HG03108 (cell line): ENCODE results near the gene FAM174B.
A peak's percentile ranks its signal among the peaks of the same experiment; 100 is the strongest.

Experiments
- ATAC-seq: cut with Tn5 transposase; IDR thresholded peaks from one replicate; pipeline ENCODE4 v1.9.1; 2021; ENCODE audit warnings: moderate library complexity; ENCODE audit not compliant: unreplicated experiment

Gene FAM174B

DNA sequence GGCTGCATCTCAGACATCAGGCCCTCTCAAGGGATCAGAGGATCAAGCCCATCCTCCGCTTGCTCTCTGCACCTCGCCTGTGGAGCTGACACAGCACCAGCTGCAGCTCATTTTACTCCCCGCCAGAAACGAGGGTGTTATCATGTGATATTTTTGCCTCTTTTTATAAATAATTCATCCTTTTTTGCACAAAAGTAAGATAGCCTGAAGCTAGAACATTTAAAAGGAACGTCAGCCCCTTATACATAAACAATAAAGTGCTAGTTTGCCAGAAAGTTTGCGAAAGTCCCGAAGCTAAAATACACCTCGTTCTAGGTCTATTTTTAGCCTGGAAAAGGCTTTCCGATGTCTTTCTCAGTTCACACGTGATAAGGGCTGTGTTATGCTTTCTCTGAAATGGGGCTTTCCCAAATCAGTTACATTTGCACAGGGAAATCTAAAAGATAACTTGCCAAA, 9.6 kb upstream of the FAM174B start:
- peak; percentile 39 for ATAC-seq

DNA sequence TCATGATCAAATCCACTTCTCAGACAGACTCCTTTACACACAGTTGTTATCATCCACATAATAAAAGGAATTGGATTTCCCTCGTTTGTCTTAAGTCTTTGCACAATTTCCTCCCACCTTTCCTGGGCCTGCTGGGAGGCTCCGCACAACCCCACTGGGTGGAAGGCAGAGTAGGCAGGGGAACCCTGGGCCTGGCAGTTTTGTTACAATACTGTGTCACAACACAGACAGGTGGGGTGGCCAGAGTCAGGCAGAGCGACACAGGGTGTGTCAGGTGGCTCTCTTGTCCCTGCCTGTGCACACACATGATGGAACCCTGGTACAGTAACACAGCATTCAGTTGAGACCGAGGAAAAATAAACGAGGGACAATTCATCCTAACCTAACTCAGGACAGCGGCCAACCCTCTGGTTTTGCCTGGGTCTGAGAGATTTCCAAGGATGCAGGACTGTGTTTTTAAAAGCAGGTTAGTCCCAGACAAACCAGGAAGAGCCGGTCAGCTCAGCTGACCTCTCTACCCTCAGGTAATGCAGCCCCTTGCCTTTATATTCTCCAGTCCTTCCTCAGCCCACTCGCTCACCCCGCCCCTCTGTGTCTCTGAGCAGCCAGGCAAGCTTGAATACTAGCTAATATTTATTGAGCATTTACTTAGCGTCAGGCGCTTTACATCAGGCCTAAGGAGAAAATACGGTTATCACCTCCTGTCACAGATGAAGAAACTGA, 8.8 kb upstream of the FAM174B start:
- ATAC-seq = no peak

DNA sequence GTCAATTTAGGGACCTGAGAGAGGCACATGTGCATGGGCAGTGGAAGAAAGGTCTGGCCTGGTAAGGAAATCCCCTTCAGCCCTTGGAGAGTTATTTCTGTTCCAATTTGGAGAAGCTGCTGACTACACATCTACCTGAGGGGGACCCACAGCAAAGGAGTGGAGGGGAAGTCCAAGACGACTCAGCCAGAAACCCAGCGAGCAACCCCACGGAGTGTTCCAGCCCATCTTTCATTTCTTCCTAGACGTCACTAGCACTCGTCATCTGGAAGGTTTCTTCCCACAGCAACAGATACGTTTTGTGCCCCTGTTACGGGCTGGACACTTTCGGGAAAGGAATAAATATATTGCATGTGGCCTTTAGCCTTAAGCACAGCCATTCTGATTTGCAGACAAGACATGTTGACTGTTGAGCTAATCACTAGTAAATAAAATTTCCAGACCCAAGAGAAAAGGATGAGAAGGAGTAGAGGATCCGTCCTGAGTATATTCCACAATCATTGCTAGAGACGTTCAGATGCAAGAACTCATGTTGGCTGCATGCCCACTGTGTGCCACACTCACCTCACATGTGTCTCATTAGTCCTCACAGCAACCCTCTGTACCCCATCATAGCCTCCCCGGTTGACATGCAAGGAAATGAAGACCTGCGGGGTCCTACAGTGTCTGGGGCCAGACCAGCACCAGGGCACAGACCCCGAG, 7.8 kb upstream of the FAM174B start:
- ATAC-seq = peak; percentile 48

DNA sequence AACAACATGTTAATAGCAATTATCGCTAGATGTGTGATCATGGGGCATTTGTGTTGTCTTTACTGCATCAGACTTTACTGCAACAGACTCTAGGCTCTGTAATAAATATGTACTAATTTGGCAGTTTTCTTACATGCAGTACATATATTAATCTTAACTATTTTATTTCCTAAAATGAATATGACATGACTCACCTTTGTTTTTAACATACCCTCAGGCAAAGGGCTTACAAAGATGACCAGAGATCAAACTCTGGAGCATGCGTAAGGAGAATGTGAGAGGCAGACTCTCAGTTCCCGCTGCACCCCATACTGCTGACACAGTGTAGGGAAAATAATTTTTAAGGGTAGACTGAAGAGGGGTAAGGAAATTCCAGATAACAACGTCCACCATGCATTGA, 7.2 kb upstream of the FAM174B start:
- peak; percentile 8 for ATAC-seq

DNA sequence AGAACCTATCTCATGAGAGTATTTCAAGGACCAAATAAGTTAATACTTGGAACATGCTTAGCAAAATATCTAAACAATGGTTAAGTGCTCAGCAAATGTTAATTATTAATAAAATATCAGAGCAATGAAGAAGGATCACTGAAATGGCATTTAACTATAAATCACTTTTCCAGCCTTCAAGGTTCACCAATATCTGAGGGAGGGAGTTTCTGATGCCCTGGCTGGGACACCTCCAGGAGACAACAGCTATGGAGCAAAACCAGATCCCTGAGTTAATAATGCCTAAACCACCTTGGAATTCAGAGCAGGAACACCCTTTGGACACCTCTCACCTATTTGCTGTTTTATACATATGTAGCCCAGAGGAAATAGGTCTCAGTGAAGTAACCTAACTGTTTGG, 6.4 kb upstream of the FAM174B start:
- ATAC-seq = no peak

DNA sequence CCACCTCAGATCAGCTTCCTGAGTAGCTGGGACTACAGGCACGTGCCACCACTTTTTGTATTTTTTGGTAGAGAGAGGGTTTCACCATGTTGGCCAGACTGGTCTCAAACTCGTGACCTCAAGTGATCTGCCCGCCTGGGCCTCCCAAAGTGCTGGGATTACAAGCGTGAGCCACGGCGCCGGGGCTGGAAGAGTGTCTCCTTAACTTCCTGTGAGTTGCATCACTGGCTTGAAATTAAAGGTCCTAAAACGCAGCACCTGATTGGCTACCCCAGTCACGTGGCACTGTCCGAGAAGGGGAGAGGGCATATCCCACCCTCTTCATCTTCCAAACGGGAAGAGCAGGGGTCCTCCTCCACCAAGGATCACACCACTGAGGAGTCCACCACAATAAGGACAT, 5.5 kb upstream of the FAM174B start:
- no peak for ATAC-seq

DNA sequence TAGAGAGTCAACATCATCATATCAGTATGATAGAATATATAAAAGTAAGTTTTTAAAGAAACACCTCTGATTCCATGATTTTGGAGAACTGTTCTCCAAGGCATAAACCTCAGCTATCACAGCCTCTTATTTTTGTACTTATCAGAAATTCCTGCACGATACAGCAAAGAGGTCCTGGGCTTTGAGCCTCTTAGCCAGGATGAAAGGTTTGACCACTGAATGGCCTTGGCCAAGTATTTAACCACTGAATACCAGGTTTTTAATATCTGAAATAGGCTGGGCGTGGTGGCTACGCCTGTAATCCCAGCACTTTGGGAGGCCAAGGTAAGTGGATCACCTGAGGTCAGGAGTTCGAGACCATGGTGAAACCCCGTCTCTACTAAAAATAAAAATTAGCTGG, 1.9 kb upstream of the FAM174B start:
- ATAC-seq = no peak

DNA sequence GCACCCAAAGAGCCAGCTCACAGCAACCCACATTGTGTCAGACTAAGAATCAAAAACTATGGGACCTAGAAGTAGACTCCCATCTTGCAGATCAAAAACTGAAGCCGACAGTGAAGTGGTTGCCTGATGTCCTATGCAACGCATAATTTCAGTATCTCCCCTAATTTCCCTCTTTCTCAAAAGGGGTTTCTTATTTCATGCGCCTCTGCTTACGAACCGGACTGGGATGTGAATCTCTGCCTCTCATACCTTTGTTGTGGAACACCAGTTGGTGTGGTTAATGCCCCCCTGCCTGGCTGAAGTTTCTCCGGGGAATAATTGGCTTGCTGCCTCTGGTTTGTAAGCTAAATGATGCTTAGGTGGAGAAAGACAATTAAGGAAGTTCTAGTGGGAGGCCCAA, 514 bp upstream of the FAM174B start:
- ATAC-seq = no peak

DNA sequence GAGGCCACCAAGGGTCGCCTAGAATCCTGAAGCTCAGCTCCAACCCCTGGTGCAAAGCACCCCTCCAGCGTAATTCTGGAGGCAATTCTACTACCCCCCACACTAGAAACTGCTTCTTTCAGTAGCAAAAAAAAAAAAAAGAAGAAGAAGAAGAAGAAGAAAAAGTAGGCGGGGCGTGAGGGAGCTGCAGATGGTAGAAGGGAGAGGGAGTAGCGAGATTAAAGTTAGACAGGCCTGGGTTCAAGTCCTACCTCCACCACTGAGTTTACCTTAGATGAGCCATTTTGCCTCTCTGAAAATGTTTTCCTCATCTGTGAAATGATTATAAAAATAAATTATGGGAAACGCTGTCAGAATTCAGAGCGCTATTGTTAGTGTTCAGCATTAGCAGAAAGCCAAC, 913 bp downstream of the FAM174B start:
- ATAC-seq = no peak

DNA sequence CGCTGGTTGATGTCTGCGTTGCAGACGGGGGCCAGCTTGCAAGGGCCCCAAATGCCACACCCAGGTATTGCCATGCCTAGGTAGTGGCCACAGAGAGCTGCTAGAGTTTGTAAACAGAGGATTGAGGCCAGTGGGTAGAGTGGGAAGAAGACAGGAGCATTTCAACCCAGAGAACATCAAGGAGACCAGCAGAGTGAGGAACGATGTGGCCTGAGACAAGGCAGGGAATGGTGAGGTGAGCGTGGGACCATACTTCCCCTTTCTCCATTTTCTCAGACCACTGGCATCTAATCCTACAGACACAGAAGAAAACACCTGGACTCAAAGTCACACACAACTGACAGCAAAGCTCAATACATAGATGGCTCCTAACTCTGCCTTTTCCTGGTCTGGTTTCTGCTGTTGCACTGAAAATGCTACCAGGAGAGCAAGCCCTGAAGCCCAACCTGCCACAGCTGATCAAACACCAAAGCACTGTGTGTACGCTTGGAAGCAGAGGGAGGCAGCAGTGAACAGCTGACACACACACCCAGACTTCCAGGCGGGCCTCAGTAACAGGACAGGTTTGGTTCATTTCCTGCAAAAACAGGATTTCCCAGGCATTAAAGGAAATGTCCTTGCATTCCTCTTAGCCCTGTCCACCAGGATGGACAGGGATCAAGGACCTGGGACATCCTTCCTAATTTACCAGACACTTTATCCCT, 1.6 kb downstream of the FAM174B start:
- ATAC-seq = no peak

DNA sequence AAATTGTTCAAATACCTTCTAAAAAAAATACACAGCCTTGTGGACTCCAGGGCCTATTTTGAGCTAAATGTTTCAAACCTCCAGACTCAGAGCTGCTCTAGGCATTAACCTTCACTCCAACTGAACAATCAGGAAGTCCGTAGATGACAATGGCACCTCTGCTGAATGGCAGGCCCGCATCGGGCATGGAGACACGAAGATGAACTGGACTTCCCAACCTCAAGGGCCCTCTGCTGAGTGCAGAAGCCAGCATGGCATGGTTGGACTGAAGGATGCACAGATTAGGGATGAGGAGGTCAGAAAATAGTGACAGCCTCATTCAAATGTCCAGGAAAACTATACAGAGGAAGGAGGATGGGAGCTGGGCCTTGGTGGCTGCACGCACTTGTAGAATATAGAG, 2.2 kb downstream of the FAM174B start:
- no peak for ATAC-seq

DNA sequence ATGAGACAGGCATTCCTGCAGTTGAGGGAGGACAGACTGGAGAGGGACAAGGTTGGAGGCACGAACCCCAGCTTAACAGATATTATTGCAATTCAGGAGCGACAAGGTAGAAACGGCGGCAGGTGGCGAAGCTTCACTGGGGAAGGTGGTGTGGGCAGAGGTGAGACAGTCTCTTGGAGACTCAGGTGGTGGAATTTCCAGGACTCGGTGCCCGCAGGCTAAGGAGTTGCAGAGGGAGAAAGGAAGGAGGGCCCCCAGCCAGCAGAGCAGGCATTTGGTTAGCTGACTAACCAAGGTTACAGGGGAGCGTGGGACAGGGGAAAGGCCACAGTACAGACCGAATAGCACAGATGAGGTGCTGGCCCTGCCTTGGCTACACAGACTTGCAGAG, 3.0 kb downstream of the FAM174B start:
- no peak for ATAC-seq

DNA sequence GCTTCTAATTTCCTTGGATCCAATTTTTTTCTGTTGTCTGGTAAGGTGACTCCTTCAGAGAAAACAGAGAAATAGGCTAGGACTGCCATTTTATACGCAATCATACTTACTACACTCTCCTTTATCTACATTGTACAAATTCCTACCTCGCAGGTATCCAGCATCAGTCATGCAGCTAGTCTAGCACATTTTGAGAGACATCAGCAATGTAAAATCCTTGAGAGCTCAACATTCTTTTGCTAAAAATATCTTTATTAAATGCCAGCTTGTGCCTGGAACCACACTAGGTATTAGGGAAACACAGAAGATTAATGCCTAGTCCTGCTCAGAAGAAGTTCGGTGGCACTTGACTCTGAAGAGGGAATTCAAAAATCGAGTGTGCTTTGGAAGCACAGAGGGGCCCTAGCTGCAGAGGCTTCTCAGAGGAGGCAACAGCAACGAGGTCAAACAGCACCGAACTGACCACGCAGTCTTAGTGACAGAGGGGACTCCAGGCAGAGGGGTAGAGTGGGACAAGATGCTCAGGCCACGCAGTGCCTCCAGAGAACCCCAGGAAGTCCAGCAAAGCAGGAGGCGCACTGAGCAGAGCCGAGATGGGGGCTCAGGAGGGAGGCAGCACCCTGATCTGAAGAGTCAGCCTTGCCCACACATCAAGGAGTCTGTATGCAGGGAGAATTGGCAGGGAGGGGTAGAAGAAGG, 3.5 kb downstream of the FAM174B start:
- no peak for ATAC-seq

DNA sequence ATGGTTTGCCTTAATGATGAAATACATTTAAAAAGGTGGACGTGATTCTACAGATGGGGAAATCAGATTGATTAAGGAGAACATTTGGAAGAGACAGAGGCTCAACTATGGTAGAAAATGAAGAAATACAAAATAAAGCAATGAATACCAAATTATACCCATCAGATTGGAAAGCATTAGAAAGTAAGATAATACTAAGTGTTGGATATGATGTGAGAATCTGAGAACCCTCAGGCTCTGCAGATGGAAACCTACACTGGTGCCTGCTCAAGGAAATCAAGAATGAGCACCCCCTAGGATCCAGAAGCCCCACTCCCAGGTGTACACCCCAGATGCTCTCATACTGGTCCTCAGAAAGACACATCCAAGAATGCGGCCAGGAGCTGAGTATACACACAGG, 4.6 kb downstream of the FAM174B start:
- ATAC-seq = no peak

DNA sequence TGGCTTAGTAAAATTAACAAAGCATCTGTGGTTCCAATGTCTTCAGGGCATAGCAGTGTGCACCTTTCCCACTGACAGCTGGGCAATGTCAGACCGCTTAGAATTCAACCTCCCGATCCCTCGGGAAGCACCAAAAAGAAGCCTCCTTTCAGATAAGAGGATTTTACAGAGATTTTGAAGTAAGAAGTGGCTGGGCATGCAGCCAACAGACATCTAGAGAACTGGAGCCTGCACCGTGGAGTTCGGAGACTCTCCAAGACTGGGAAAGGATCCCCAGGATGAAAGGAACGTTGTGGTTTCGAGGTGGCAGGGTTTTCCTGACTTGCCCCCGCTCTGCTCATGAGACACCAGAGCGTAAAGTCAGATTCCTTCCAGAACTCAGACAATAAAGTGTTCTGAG, 5.3 kb downstream of the FAM174B start:
- no peak for ATAC-seq

DNA sequence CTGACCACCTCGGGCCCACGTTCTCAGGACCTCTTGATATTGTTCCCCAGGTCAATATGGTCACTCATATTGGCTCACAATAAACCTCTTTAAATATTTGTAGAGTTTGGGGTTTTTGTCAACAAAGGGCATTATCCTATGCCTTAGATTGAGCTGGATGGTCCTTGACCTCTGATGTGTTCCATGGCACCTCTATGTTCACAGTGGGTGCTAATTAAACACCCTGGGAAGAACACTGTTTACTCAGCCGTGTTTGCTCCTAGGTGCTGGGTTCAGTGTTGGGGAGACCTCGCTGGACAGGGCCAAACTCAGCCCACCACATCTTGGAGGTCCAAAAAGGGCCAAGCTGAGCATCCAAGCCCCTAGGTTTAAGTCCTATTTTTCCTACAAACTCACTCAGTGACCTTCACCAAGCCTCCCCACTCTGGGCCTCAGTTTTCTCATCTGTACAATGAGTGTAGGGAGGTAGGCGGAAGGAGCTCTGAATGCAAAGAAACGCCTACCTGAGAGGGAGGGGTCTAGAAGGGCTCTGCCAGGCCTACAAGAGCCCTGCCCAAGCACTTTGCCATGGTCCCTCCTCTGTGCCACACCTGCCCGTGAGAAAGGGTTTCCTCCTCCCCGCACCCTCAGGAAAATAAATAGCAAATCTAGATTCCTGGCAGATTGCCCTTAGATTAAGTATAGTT, 7.2 kb downstream of the FAM174B start:
- ATAC-seq = no peak

DNA sequence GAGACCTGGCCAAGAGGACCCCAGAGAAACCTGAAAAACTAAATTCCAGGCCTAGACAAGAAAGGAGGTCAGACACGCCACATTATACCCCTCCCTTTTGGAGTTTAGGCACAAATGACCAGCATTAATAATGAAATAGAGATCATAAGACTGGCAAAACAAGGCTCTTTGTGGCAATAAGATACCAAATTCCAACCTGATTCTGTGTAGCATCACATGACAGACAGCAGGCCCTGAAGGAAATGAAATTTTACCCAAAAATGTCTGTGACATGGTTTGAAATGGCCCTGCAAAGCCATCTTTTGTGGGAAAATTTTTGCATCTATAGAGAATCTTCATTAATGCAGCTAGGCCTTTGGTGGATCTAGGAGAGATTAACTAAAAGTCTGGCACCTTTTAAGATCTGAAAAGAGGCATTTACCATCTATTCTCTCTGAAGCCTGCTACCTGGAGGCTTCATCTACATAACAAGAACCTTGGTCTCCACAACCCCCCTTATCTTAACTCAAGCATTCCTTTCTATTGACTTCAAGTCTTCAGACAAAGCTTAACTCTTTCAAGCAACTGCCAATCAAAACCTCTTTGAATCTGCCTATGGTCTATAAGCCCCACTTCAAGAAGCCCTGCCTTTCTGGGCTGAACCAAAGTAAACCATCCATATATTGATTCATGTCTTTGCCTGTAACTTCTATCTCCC, 8.0 kb downstream of the FAM174B start:
- ATAC-seq = no peak

DNA sequence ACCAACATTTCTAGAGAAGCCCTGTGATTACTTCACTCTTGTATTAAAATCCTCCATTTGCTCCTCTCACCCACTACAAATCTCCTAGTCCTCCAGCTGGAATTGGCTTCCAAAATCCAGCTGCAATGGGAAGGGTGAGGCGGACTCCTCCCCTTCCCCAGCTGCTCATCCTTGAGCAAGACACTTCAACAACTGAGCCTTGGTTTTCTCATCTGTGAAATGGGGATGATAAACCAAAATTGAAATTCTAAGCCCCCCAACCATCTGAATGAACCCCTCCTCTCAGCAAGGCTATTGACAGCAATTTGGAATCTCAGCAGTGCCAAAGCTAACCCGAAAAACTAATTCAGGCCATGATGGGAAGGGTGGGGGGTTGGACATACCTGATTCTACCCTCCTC, 9.4 kb downstream of the FAM174B start:
- ATAC-seq = no peak

DNA sequence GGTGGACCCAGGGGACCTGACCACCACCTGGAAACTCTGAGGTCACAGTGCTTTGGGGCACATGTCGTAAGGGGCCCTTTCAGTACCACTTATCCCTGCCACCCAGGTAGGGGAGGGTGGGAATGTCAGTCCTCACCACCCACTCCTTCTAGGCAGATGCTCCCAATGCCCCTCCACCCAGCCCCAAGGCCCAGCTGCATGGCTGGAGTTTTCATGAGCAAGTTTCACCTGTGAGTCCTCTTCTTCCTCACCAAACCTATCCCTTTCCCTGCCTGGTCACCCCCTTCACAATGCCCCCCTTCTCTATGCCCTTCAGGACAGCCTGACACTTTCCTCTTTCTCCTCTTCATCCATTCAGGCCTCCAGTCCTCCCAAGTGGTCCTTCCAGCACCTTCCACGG, 9.8 kb downstream of the FAM174B start:
- ATAC-seq = no peak

DNA sequence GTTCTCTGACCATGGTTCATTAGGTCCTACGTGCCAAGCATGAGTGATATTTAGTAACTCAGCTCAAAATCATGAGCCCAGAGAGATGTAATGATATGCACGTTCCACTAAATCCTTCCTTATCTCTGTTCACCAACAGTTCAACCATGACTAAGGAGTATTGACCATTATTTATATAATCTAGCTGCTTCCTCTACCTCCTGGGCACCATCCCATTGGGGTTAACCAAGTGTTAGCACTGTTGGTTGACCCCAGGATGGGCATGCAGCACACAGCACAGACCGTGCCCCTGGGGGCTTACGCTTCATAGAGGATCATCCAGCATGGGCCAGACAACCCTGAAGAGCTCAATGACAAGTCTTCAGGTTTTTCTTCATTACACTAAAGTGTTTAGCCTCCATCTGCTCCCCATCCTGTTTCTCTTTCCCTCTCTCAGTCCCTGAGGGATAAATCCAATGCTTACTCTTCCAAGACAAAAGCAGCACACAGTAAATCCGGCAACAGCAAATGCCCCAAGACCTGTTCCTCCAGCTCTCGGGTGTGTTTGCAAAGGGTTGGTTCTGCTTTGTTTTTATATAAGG, 10.4 kb downstream of the FAM174B start:
- no peak for ATAC-seq
